Hepatocyte (in vitro differentiated cells): Measurements from ENCODE around the gene GPR3. TPM values are rescaled to one million over a fixed set of nuclear protein-coding genes. Genes with fewer than 3 reads are reported as not detected.

Experiments
- DNase-seq: peaks from one replicate; pipeline ENCODE4 v3.0.0-alpha.2; 2016; ENCODE audit warnings: low spot score
- H2AFZ ChIP-seq: fragments of 200-600 bp; sonication (generic); 2 replicates; pipeline ENCODE4 v1.6.0; 2016; ENCODE audit warnings: antibody characterized with exemption, mild to moderate bottlenecking
- H3K27ac ChIP-seq: fragments of 200-600 bp; sonication (generic); 2 replicates; pipeline ENCODE4 v1.5.1; 2016; ENCODE audit warnings: mild to moderate bottlenecking
- H3K27me3 ChIP-seq: fragments of 200-600 bp; sonication (generic); 2 replicates; pipeline ENCODE4 v1.6.1; 2016
- H3K36me3 ChIP-seq: fragments of 200-600 bp; sonication (generic); replicated peaks from 2 replicates; pipeline ENCODE4 v1.5.1; 2016; ENCODE audit warnings: low read depth; ENCODE audit not compliant: insufficient read depth
- H3K4me1 ChIP-seq: fragments of 200-600 bp; sonication (generic); 2 replicates; pipeline ENCODE4 v1.5.1; 2016; ENCODE audit warnings: mild to moderate bottlenecking, moderate library complexity; ENCODE audit not compliant: insufficient read depth
- H3K4me2 ChIP-seq: fragments of 200-600 bp; sonication (generic); 2 replicates; pipeline ENCODE4 v1.6.0; 2016
- H3K4me3 ChIP-seq: fragments of 200-600 bp; sonication (generic); 2 replicates; pipeline ENCODE4 v1.5.1; 2016; ENCODE audit warnings: mild to moderate bottlenecking
- H3K79me2 ChIP-seq: fragments of 200-600 bp; sonication (generic); 2 replicates; pipeline ENCODE4 v1.6.0; 2017; ENCODE audit warnings: mild to moderate bottlenecking
- H3K9me2 ChIP-seq: fragments of 200-600 bp; sonication (generic); replicated peaks from 2 replicates; pipeline ENCODE4 v1.6.0; 2017; ENCODE audit warnings: mild to moderate bottlenecking; ENCODE audit not compliant: insufficient read depth
- H3K9me3 ChIP-seq: fragments of 200-600 bp; sonication (generic); 2 replicates; pipeline ENCODE4 v1.5.1; 2016; ENCODE audit warnings: low read depth, mild to moderate bottlenecking
- H4K20me1 ChIP-seq: fragments of 200-600 bp; sonication (generic); 2 replicates; pipeline ENCODE4 v1.6.0; 2016; ENCODE audit warnings: mild to moderate bottlenecking; ENCODE audit not compliant: insufficient read depth, poor library complexity, severe bottlenecking
- EZH2 ChIP-seq: fragments of 200-600 bp; sonication (generic); IDR thresholded peaks from 2 replicates; pipeline ENCODE4 v1.6.1; 2016; ENCODE audit warnings: antibody characterized with exemption, mild to moderate bottlenecking, borderline replicate concordance
- EZH2phosphoT487 ChIP-seq: fragments of 200-600 bp; sonication (generic); IDR thresholded peaks from one replicate; pipeline ENCODE4 v1.6.1; 2018; ENCODE audit warnings: antibody characterized with exemption, mild to moderate bottlenecking, low read depth, moderate library complexity; ENCODE audit not compliant: unreplicated experiment, severe bottlenecking
- WGBS: methylation state at CpG from one replicate; pipeline ENCODE4 v1.1.6; 2016; ENCODE audit warnings: low lambda C conversion rate; ENCODE audit errors: missing lambda C conversion rate; 5-methylcytosine and 5-hydroxymethylcytosine counted together
- polyA plus RNA-seq: library from polyadenylated mRNA; unstranded; fragments of >200 nt; fragmentation: Nextera tagmentation; extraction: Ambion mirVana; gene quantifications from 2 replicates; pipeline ENCODE4 v1.2.1, GENCODE V29; 2016
- total RNA-seq: library from RNA; depleted of rRNA; stranded (reverse); fragments of >200 nt; gene quantifications from 2 replicates; pipeline ENCODE4 v1.2.3, GENCODE V29; 2014
- TF ChIP-seq, protein P1 (sequence below): fragments of 200-600 bp; sonication (generic); IDR thresholded peaks from 2 replicates; pipeline ENCODE4 v1.5.1; 2016; ENCODE audit warnings: antibody characterized with exemption, mild to moderate bottlenecking; ENCODE audit not compliant: poor library complexity

Gene GPR3
- total and polyA plus RNA-seq, 2 experiments from 2014 or later = 0.47 to 2.2 TPM

DNA sequence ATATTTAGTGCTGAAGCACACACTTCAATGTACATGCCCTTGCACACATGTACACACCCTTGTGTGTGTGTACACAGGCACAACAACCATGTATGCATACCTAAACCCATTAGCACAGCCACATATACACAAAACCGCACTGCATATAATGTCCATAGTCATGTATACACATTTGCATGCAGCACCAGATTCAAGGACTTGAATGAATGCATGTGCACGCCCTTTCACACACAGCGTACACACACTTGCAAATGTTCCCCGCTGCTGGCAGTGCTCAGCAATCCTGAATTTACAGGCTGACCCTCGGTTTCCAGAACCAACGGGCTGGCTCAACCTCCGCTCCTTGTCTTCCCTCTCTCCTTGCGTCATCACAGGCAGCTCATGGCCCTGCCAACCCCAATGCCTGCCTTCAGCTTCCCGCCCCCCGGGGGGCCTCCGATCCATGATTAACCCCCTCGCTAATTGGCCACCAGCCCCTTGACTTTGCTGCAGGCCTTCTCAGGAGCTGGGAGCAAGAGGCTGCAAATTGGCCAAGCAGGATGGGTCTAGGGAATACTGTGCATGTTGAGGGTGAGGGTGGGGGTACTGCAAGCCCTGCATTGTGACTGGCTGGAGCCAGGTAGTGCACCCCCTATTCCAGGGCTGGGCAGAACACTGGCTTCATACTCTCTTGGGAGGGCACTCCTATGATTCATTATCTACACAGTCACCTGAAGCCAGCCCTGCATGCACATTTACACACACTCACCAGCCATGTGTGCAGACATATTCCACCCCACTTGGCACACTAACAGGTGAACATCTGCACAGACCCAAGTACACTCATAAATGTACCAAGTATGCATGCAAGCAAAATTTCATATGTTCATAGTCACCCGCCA lies 7.9 kb downstream of the GPR3 start:
- Histone ChIP-seq H3K9me2 (no peaks in the 10 kb centered on the region), H3K27me3 (no peaks in the 10 kb centered on the region), H2AFZ (no peak overlapping the region), H3K4me1 (peaks cover 17% of the 10 kb centered on the region), H4K20me1 (no peaks in the 10 kb centered on the region), H3K4me3 (no peak overlapping the region), H3K36me3 (no peaks in the 10 kb centered on the region), H3K4me2 (no peak overlapping the region), H3K27ac (no peak overlapping the region), H3K79me2 (no peaks in the 10 kb centered on the region), H3K9me3 (no peaks in the 10 kb centered on the region)
- TF ChIP-seq EZH2 (no peak), EZH2phosphoT487 (no peak)
- TF ChIP-seq, protein P1, sequence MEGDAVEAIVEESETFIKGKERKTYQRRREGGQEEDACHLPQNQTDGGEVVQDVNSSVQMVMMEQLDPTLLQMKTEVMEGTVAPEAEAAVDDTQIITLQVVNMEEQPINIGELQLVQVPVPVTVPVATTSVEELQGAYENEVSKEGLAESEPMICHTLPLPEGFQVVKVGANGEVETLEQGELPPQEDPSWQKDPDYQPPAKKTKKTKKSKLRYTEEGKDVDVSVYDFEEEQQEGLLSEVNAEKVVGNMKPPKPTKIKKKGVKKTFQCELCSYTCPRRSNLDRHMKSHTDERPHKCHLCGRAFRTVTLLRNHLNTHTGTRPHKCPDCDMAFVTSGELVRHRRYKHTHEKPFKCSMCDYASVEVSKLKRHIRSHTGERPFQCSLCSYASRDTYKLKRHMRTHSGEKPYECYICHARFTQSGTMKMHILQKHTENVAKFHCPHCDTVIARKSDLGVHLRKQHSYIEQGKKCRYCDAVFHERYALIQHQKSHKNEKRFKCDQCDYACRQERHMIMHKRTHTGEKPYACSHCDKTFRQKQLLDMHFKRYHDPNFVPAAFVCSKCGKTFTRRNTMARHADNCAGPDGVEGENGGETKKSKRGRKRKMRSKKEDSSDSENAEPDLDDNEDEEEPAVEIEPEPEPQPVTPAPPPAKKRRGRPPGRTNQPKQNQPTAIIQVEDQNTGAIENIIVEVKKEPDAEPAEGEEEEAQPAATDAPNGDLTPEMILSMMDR = no peak
- DNase-seq = no peak
- 69% methylated on average over 13 of the region's 13 CpGs for WGBS

DNA sequence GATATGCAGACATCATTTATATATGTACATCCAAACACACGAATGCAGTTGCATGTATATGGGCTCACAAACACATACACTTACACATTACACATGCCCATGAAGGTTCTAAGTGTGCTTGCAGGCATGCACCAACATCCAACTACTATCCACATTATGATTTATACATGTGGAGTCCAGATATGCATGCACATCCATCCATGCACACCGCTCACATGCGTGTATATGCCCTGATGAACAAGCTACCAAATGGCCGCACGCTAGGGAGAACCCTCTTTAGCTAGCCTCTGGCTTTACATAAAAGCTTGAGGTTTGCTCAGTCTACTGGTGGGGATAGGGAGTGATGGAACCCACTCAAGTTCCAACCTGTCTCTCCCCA lies 8.5 kb downstream of the GPR3 start:
- no peak for DNase-seq
- H3K4me2 ChIP-seq = no peak overlapping the region
- no peaks in the 10 kb centered on the region for H3K27me3 ChIP-seq
- no peaks in the 10 kb centered on the region for H4K20me1 ChIP-seq
- H2AFZ ChIP-seq = no peak overlapping the region
- no peaks in the 10 kb centered on the region for H3K9me3 ChIP-seq
- H3K27ac ChIP-seq = no peak overlapping the region
- peaks cover 17% of the 10 kb centered on the region for H3K4me1 ChIP-seq
- H3K4me3 ChIP-seq = no peak overlapping the region
- H3K9me2 ChIP-seq = no peaks in the 10 kb centered on the region
- no peaks in the 10 kb centered on the region for H3K36me3 ChIP-seq
- H3K79me2 ChIP-seq = no peaks in the 10 kb centered on the region
- TF ChIP-seq, protein P1 = no peak
- TF ChIP-seq EZH2 (no peak), EZH2phosphoT487 (no peak)
- WGBS = 92% methylated on average over 5 of the region's 5 CpGs

DNA sequence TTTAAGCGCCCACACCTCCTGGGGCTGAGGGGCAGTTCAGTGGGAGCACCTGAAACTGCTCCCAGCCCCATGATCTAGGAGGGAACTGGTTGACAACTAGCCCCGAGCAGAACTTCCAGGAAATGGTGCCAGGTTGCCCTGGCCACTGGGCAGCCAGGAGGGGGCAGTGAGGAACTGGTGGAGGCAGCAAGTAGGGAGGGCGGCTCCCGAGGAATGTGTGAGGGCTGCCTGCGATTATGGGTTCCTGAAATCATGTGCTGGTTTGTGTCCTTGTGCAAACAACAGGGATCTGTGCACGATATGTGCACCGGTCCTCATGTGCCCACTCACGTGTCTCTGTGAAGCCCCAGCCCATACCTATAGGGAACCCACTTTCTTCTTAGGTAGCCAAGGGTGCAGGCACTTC lies 9.9 kb downstream of the GPR3 start:
- Histone ChIP-seq H3K79me2 (no peaks in the 10 kb centered on the region), H3K36me3 (no peaks in the 10 kb centered on the region), H3K4me3 (no peak overlapping the region), H3K27ac (peak overlapping the region; percentile 72), H3K9me2 (no peaks in the 10 kb centered on the region), H4K20me1 (no peaks in the 10 kb centered on the region), H3K9me3 (no peaks in the 10 kb centered on the region), H3K4me2 (no peak overlapping the region), H3K4me1 (peaks cover 17% of the 10 kb centered on the region), H2AFZ (no peak overlapping the region), H3K27me3 (no peaks in the 10 kb centered on the region)
- 59% methylated on average over 8 of the region's 8 CpGs for WGBS
- peak; percentile 85 for DNase-seq
- no peak for TF ChIP-seq EZH2phosphoT487
- TF ChIP-seq EZH2 = no peak
- TF ChIP-seq, protein P1 = peak; percentile 63
